Neural cell (in vitro differentiated cells): ENCODE measurements around the gene CUL2.

ENCODE experiments used
- EP300 ChIP-seq: fragments of 450-650 bp; conservative IDR thresholded peaks from 2 replicates; pipeline ENCODE4 v1.6.1; 2014; ENCODE audit warnings: antibody characterized with exemption, mild to moderate bottlenecking, moderate library complexity; ENCODE audit not compliant: poor library complexity, severe bottlenecking
- EZH2 ChIP-seq: fragments of 200-600, 300-800 bp; shearing (Covaris generic), sonication (generic); IDR thresholded peaks from 2 replicates; pipeline ENCODE4 v1.6.1; 2014; ENCODE audit warnings: antibody characterized with exemption, low read length, borderline replicate concordance, mild to moderate bottlenecking; ENCODE audit not compliant: insufficient read depth, poor library complexity, severe bottlenecking
- POLR2AphosphoS5 ChIP-seq: IDR thresholded peaks from 2 replicates; pipeline ENCODE4 v1.6.1; 2012
- TF ChIP-seq, protein P1 (sequence below): fragments of 450-650 bp; IDR thresholded peaks from 2 replicates; pipeline ENCODE4 v1.5.1; 2014; ENCODE audit warnings: antibody characterized with exemption, mild to moderate bottlenecking, moderate library complexity; ENCODE audit not compliant: poor library complexity, severe bottlenecking
- TF ChIP-seq, protein P2 (sequence below): IDR thresholded peaks from 2 replicates; pipeline ENCODE4 v1.6.1; 2012; ENCODE audit warnings: borderline replicate concordance

GRCh38 chr10:35006836-35007235 is 83.3 kb downstream of the CUL2 start:
- TF ChIP-seq, protein P1, sequence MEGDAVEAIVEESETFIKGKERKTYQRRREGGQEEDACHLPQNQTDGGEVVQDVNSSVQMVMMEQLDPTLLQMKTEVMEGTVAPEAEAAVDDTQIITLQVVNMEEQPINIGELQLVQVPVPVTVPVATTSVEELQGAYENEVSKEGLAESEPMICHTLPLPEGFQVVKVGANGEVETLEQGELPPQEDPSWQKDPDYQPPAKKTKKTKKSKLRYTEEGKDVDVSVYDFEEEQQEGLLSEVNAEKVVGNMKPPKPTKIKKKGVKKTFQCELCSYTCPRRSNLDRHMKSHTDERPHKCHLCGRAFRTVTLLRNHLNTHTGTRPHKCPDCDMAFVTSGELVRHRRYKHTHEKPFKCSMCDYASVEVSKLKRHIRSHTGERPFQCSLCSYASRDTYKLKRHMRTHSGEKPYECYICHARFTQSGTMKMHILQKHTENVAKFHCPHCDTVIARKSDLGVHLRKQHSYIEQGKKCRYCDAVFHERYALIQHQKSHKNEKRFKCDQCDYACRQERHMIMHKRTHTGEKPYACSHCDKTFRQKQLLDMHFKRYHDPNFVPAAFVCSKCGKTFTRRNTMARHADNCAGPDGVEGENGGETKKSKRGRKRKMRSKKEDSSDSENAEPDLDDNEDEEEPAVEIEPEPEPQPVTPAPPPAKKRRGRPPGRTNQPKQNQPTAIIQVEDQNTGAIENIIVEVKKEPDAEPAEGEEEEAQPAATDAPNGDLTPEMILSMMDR = no peak
- TF ChIP-seq, protein P2, sequence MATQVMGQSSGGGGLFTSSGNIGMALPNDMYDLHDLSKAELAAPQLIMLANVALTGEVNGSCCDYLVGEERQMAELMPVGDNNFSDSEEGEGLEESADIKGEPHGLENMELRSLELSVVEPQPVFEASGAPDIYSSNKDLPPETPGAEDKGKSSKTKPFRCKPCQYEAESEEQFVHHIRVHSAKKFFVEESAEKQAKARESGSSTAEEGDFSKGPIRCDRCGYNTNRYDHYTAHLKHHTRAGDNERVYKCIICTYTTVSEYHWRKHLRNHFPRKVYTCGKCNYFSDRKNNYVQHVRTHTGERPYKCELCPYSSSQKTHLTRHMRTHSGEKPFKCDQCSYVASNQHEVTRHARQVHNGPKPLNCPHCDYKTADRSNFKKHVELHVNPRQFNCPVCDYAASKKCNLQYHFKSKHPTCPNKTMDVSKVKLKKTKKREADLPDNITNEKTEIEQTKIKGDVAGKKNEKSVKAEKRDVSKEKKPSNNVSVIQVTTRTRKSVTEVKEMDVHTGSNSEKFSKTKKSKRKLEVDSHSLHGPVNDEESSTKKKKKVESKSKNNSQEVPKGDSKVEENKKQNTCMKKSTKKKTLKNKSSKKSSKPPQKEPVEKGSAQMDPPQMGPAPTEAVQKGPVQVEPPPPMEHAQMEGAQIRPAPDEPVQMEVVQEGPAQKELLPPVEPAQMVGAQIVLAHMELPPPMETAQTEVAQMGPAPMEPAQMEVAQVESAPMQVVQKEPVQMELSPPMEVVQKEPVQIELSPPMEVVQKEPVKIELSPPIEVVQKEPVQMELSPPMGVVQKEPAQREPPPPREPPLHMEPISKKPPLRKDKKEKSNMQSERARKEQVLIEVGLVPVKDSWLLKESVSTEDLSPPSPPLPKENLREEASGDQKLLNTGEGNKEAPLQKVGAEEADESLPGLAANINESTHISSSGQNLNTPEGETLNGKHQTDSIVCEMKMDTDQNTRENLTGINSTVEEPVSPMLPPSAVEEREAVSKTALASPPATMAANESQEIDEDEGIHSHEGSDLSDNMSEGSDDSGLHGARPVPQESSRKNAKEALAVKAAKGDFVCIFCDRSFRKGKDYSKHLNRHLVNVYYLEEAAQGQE = no peak
- TF ChIP-seq EZH2 = no peak
- no peak for TF ChIP-seq POLR2AphosphoS5
- TF ChIP-seq EP300 = no peak
